Nephron (organoid): ENCODE results near the gene GCN1.

ENCODE experiments used
- H3K27ac Mint-ChIP-seq, 3 experiments: 2 replicates each; pipeline ENCODE4 v1.8.0; 2020; ENCODE audit warnings: mixed read lengths in 3 of 3, mild to moderate bottlenecking in 2 of 3, moderate library complexity in 1 of 3
- H3K27me3 Mint-ChIP-seq: 2 replicates; pipeline ENCODE4 v1.8.0; 2021; ENCODE audit warnings: low read depth, mild to moderate bottlenecking, moderate library complexity, mixed read lengths
- H3K36me3 Mint-ChIP-seq: 2 replicates; pipeline ENCODE4 v1.8.0; 2020; ENCODE audit warnings: low read depth, mixed read lengths
- H3K4me1 Mint-ChIP-seq: 2 replicates; pipeline ENCODE4 v1.8.0; 2020; ENCODE audit warnings: mixed read lengths
- H3K4me3 Mint-ChIP-seq, 3 experiments: 2 replicates each; pipeline ENCODE4 v1.8.0; 2020; ENCODE audit warnings: mild to moderate bottlenecking in 3 of 3, mixed read lengths in 3 of 3, moderate library complexity in 2 of 3
- H3K9me3 Mint-ChIP-seq: 2 replicates; pipeline ENCODE4 v1.8.0; 2020; ENCODE audit warnings: mixed read lengths
- CTCF ChIP-seq, 3 experiments: fragments of 200-600 bp; sonication (generic); IDR thresholded peaks; one replicate each; pipeline ENCODE4 v1.5.0; 2021; ENCODE audit warnings: antibody characterized with exemption in 3 of 3; ENCODE audit not compliant: unreplicated experiment in 3 of 3

GCN1 gene

GRCh38 chr12:120132863-120133385, 61.6 kb downstream of the GCN1 start:
- Mint-ChIP-seq H3K4me3 (no peak overlapping the region), H3K9me3 (no peaks in the 10 kb centered on the region), H3K27ac (no peak overlapping the region), H3K4me1 (no peaks in the 10 kb centered on the region), H3K27me3 (no peaks in the 10 kb centered on the region), H3K36me3 (peaks cover 64% of the 10 kb centered on the region)
- no peak for TF ChIP-seq CTCF (IDR thresholded peaks at IDR 0.05; ENCODE audit: unreplicated experiment in 3 of 3)

- no peaks in the 10 kb centered on the region for H3K4me1 Mint-ChIP-seq
- peaks cover 65% of the 10 kb centered on the region for H3K36me3 Mint-ChIP-seq
- no peak overlapping the region for H3K27ac Mint-ChIP-seq
- no peaks in the 10 kb centered on the region for H3K9me3 Mint-ChIP-seq
- no peak overlapping the region for H3K4me3 Mint-ChIP-seq
- H3K27me3 Mint-ChIP-seq = no peaks in the 10 kb centered on the region
- no peak for TF ChIP-seq CTCF (IDR thresholded peaks at IDR 0.05; ENCODE audit: unreplicated experiment in 3 of 3)
These were observed 62.3 kb downstream of the GCN1 start for GRCh38 chr12:120132054-120132836.

- Mint-ChIP-seq H3K27ac (no peak overlapping the region), H3K27me3 (no peaks in the 10 kb centered on the region), H3K9me3 (no peaks in the 10 kb centered on the region), H3K4me3 (no peak overlapping the region), H3K36me3 (peaks cover 70% of the 10 kb centered on the region), H3K4me1 (no peaks in the 10 kb centered on the region)
- no peak for TF ChIP-seq CTCF (IDR thresholded peaks at IDR 0.05; ENCODE audit: unreplicated experiment in 3 of 3)
These were observed 63.4 kb downstream of the GCN1 start for GRCh38 chr12:120131116-120131515.

- Mint-ChIP-seq H3K4me3 (no peak overlapping the region), H3K4me1 (no peaks in the 10 kb centered on the region), H3K36me3 (peaks cover 67% of the 10 kb centered on the region), H3K27me3 (no peaks in the 10 kb centered on the region), H3K9me3 (no peaks in the 10 kb centered on the region), H3K27ac (no peak overlapping the region)
- no peak for TF ChIP-seq CTCF (IDR thresholded peaks at IDR 0.05; ENCODE audit: unreplicated experiment in 3 of 3)
These were observed 64.5 kb downstream of the GCN1 start for GRCh38 chr12:120130011-120130410.

- no peak overlapping the region for H3K27ac Mint-ChIP-seq
- peaks cover 42% of the 10 kb centered on the region for H3K36me3 Mint-ChIP-seq
- no peak for TF ChIP-seq CTCF (IDR thresholded peaks at IDR 0.05; ENCODE audit: unreplicated experiment in 3 of 3)
- no peaks in the 10 kb centered on the region for H3K27me3 Mint-ChIP-seq
- H3K4me1 Mint-ChIP-seq = no peaks in the 10 kb centered on the region
- no peak overlapping the region for H3K4me3 Mint-ChIP-seq
- no peaks in the 10 kb centered on the region for H3K9me3 Mint-ChIP-seq
These were observed 67.9 kb downstream of the GCN1 start for GRCh38 chr12:120126635-120127005.
